GM23248 (cell line): ENCODE measurements around the gene UPK3B.
"Not testable (repeated sequence)": the region's sequence is repeated elsewhere in the genome, so short reads cannot be mapped to it uniquely, and the experiment has no call there.

Source experiments
- EZH2 ChIP-seq: fragments of 200-600 bp; sonication (generic); IDR thresholded peaks from 2 replicates; pipeline ENCODE4 v1.6.1; 2018; ENCODE audit warnings: antibody characterized with exemption, mild to moderate bottlenecking; ENCODE audit not compliant: insufficient read depth, poor library complexity, severe bottlenecking
- EZH2phosphoT487 ChIP-seq: fragments of 200-600 bp; sonication (generic); IDR thresholded peaks from 2 replicates; pipeline ENCODE4 v1.6.1; 2018; ENCODE audit warnings: antibody characterized with exemption, moderate library complexity, mild to moderate bottlenecking, low read depth; ENCODE audit not compliant: insufficient read depth

GRCh38 chr7:76495717-76496116, 14.6 kb upstream of the UPK3B start:
- TF ChIP-seq EZH2, EZH2phosphoT487: not testable (repeated sequence)
